Posterior vena cava (tissue), 2 donors: Measurements from ENCODE around the gene RABGAP1L. TPM values are rescaled to one million over a fixed set of nuclear protein-coding genes. Genes with fewer than 3 reads are reported as not detected.
"Not testable (repeated sequence)": the region's sequence is repeated elsewhere in the genome, so short reads cannot be mapped to it uniquely, and the experiment has no call there.

Experiments used
- DNase-seq: peaks from one replicate; pipeline ENCODE4 v3.0.0-alpha.2; 2020; ENCODE audit warnings: low spot score
- intact Hi-C, 2 donors: fragments of 100-400 bp; cut with DNase I; formaldehyde crosslinking; loops; one replicate each; pipeline versions ENCODE4 v1.14.1 to v1.14.2; 2022 to 2023
- total RNA-seq, 2 donors: library from RNA; stranded (reverse); fragmentation: NEBNext Ultra II Directional; extraction: Animal tissue kit (Norgen Biotek cat#: 25700); gene quantifications; one replicate each; pipeline ENCODE4 v1.2.1, GENCODE V29; 2021
- donor health status: DM: yes; HTN: yes; CAD: no.
- donor health status: DM: yes; HTN: yes; CAD: no.

The RABGAP1L gene
- total RNA-seq, 2 donors from 2014 or later = 32.9 to 41.4 TPM

DNA sequence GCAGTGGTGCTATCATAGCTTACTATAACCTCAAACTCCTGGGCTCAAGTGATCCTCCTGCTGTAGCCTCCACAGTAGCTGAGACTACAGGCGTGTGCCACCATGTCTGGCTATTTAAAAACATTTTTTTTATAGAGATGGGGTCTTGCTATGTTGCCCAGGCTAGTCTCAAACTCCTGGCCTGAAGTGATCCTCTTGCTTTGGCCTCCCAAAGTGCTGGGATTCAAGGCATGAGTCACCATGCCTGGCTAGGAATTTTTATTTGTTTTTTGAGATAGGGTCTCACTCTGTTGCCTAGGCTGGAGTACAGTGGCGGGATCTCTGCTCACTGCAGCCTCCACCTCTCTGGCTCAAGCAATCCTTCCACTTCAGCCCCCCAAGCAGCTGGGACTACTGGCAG, 8.8 kb upstream of the RABGAP1L start:
- DNase-seq = no peak
- intact Hi-C loops = no loop called here

- intact Hi-C loops = no loop called here
- DNase-seq = no peak
Observed at GRCh38 chr1:174152427-174152826, 6.9 kb upstream of the RABGAP1L start.

- intact Hi-C loops = no loop called here
- no peak for DNase-seq
Observed at GRCh38 chr1:174153085-174153824, 6.1 kb upstream of the RABGAP1L start.

DNA sequence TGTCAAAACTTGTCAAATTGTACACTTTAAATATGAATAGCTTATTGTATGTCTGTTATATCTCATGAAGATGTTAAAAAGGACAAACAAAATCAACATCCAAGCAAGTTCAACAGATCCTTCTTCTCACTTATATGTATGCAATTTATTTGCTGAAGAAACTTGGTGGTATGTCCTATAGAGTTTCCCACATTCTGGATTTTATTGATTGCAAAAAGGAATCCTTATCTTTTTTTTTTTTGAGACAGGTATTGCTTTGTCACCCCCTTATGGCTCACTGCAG, 5.6 kb upstream of the RABGAP1L start:
- intact Hi-C loops = no loop called here
- DNase-seq = no peak

DNA sequence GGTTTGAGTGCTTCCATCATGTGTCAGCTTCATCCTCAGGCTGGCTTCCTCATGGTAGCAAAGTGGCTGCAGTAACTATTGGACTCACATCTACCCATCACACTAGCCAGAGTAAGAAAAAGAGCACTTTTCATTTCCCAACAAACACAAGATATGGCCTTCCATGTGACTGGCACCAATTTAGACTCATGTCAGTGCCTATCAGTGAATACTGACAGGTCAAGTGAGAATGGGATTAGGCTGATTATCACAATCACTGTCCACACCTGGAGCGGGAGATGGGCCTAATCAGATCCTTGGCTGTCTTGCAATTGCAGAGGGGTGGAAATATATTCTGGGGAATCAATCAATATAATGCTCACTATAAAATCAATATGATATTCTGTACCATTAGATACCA, 2.9 kb upstream of the RABGAP1L start:
- no peak for DNase-seq
- intact Hi-C loops = no loop called here

GRCh38 chr1:174157157-174157806, 2.0 kb upstream of the RABGAP1L start:
- intact Hi-C loops = no loop called here
- DNase-seq = no peak

DNA sequence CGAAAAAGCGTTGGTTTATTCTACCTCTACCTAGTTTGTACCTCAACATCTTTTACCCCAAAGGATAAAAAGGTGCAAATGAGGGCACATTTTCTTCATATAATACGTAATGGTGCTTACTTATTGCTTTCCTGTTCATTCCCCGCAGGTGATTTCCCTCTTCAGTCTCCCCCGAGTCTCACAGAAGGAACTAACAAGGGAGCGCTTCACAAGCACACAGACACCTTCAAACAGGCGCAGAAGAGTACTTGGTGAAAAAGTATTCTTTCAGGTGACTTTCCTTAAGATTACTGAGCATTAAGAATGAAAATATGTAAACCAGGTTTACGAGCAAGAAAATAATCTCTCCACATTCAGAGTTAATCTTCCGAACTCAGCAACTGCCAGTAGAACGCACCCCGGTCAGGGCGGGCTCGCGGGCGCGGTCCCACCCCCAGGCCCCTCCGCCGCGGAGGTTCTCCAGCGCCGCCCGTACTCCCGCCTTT, 511 bp upstream of the RABGAP1L start:
- DNase-seq = no peak
- intact Hi-C loops = no loop called here

DNA sequence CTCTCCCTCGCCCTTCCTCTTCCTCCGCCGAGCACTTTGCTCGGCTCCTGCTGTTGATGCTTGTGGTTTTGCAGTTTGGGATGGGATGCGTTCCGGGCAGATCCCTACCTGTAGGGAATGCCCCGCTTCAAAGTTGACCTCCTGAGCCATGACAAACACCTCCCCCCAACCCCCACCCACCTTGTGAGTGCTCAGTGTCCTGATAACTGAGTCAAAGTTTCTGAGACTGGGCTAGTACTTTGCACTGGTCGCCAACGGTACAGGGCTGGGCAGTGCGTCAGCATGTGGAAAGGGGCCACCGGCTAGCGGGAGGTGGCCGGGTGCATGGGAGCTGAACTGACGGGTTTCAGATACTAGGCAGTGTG, 771 bp downstream of the RABGAP1L start:
- intact Hi-C loops = no loop called here
- DNase-seq = peak; percentile 88

GRCh38 chr1:174160603-174161002, 1.3 kb downstream of the RABGAP1L start:
- intact Hi-C loops = no loop called here

DNA sequence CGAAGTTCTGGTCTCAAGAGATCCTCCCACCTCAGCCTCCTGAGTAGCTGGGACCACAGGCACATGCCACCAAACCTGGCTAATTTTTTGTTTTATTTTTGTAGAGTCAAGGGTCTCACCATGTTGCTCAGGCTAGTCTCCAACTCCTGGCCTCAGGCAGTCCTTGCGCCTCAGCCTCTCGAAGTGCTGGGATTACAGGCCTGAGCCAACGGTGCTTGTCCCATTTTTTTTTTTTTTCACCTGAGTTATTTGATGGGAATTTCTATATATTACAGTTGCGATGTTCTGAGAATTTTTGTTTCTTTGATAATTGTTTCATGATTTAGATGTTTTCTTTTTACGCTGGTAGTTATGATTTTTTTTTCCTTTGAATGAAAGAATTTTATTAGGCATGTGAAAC, 2.5 kb downstream of the RABGAP1L start:
- DNase-seq = no peak
- intact Hi-C loops = no loop called here

More at GRCh38 chr1:174160603-174161002, 1.3 kb downstream of the RABGAP1L start:
- no peak for DNase-seq

- intact Hi-C loops = no loop called here
- DNase-seq = no peak
Observed at GRCh38 chr1:174164826-174165225, 5.5 kb downstream of the RABGAP1L start.

- no peak for DNase-seq
- intact Hi-C loops = no loop called here
Observed at GRCh38 chr1:174165471-174166137, 6.3 kb downstream of the RABGAP1L start.

DNA sequence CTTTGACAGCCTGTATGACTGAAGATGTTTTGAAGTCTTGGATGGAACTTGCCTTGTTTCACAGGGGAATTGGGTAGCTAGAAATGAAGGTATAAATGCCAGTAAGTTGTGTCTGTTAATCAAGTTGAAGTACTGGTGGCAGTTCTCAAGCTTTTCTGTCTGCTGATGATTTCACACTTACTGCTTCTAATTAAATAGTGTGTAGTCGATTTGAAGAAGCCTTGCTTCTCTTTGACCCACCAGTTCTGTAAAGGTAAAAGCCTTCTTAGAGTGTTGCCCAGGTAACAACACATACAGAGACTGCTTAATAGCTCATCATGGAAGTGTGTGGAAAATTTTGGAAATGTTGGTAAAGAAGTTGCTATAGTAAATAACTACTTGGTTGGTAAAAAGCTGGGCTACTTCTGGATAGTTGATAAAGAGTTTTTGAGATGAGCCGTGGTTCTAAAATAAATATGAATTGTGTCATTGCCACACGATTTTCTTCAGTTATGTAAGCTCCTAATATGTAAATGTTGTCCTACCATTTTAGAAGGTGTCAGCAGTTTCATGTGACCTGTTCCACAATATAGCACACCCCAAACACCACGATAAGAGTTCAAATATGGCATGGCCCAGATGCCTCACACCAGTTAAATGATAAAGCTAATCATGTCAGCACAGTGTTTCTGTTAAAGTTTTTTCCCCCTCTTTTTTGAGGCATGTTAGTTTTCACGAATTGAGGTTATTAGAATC, 7.4 kb downstream of the RABGAP1L start:
- DNase-seq = no peak
- intact Hi-C loops = no loop called here

- no peak for DNase-seq
- intact Hi-C loops = no loop called here
Observed at GRCh38 chr1:174167265-174167803, 8.0 kb downstream of the RABGAP1L start.

GRCh38 chr1:174169342-174169741, 10.0 kb downstream of the RABGAP1L start:
- DNase-seq = no peak
- intact Hi-C loops = no loop called here

DNA sequence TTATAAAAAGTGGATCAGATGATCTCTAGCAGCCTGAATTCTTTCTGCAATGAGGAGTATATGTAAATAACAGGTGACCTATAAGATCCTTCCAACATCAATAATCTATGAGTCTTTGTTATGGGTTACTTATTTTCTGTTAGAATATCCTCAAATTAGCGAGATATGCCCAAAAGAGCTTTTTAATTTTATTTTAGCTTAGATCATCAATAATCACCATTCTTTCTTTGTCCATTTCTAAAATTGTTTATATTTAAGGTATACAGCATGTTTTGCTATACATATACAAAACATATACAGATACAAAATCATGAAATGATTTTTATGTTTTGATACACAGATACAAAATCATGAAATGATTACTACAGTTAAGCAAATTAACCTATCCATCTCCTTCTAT, 11.8 kb downstream of the RABGAP1L start:
- intact Hi-C loops = no loop called here
- DNase-seq = no peak

DNA sequence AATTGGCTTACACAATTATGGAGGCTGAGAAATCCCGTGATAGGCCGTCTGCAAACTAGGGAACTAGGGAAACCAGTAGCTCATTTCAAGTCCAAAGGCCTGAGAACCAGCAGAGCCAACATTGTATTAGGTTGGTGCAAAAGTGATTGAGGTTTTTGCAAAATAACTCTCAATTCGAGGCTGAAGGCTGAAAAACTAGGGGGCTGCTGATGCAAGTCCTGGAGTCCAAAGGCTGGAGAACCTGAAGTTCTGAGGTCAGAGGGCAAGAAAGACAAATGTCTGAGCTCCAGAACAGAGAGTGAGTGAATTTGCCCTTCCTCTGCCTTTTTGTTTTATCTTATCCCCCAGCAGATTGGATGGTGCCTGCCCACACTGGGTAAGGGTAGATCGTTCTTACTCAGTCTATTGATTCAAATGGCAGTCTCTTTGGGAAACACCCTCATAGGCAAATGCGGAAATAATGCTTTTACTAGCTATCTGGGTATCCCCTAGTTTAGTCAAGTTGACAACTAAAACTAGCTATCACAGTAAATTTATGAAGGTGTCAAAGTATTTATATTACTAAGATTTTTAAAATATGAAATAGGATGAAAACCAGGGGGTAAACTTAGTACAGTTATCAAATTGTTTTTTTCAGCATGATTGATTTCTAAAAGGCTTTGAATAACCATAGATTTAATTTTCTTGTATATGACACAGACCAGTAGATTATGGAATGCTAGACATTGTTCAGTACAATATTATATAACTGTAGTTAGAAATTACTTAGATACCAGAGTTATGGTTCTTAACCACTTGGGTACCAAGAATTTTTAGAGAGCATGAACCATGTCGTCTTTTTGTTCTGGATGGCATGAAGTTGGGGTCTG, 15.4 kb downstream of the RABGAP1L start:
- intact Hi-C loops = no loop called here
- no peak for DNase-seq

DNA sequence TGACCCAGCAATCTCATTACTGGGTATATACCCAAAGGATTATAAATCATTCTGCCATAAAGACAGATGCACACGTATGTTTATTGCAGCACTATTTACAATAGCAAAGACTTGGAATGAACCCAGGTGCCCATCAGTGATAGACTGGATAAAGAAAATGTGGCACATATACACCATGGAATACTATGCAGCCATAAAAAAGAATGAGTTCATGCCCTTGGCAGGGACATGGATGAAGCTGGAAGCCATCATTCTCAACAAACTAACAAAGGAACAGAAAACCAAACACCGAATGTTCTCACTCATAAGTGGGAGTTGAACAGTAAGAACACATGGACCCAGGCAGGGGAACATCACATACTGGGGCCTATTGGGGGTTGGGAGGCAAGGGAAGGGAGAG, 19.1 kb downstream of the RABGAP1L start:
- not testable (repeated sequence) for DNase-seq

More for the DNA sequence above, 19.1 kb downstream of the RABGAP1L start:
- intact Hi-C loops = not testable (repeated sequence)
